Spleen (tissue), 7 donors: ENCODE results near the gene NOL9.

Experiments
- POLR2A ChIP-seq, 3 donors: fragments of 450-650 bp; IDR thresholded peaks; one replicate each; pipeline ENCODE4 v1.5.1; 2017; ENCODE audit warnings: antibody characterized with exemption in 3 of 3, mild to moderate bottlenecking in 1 of 3
- POLR2AphosphoS5 ChIP-seq, 3 donors: sonication (generic); formaldehyde crosslinking; IDR thresholded peaks; one replicate each; pipeline ENCODE4 v1.5.1; 2017; ENCODE audit warnings: antibody characterized with exemption in 3 of 3
- TF ChIP-seq, protein P1 (sequence below), 11 experiments: fragments of 200-600 bp in 7 of 11; fragments of 450-650 bp in 4 of 11; sonication (generic) in 4 of 11; IDR thresholded peaks in 8 of 11; conservative IDR thresholded peaks in 3 of 11; 1 replicate in 7 of 11; 2 replicates in 4 of 11; pipeline versions ENCODE4 v1.4.0 to v1.8.0; 2016 to 2021; ENCODE audit warnings: antibody characterized with exemption in 11 of 11, inconsistent platforms in 4 of 11, mild to moderate bottlenecking in 1 of 11
- donor health status: DM: no; HTN: no; CAD: no; lungs with moderate emphysema.
- donor health status: DM: no; HTN: no; CAD: no.
- donor health status: DM: no; HTN: no; CAD: no.

DNA sequence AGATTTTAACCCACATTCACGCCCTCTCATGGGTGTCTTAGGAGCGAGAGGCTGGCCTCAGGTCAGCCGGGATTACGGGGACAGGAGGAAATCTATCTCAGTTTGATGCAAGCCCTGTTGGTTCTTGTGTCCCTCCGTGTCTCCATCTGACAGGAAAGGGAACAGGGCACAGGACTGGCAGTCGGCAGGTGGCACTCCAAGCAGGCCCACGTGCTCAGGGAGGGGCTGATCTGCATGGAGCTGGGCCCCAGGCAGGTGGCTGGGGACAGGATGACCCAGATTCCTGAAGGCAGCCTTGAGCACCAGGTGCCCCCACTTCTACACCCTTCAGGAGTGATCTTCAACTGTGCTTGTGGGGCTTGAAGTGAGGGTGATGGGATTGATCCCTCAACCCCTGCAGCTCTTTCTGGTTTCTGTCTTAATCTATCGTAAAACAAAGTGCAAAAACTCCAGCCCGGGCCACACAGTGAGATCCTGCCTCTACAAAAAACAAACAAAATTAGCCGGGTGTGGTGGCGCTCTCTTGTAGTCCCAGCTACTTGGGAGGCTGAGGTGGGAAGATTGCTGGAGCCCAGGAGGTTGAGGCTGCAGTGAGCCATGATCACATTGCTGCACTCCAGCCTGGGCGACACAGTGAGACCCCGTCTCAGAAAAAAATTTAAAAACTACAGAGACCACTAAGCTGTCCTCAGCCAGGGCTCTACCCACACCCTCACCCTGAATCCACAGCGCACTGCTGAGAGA is 71.1 kb downstream of the NOL9 start:
- TF ChIP-seq POLR2A (IDR thresholded peaks at IDR 0.05) (no peak), POLR2AphosphoS5 (IDR thresholded peaks at IDR 0.05) (no peak)
- TF ChIP-seq, protein P1, sequence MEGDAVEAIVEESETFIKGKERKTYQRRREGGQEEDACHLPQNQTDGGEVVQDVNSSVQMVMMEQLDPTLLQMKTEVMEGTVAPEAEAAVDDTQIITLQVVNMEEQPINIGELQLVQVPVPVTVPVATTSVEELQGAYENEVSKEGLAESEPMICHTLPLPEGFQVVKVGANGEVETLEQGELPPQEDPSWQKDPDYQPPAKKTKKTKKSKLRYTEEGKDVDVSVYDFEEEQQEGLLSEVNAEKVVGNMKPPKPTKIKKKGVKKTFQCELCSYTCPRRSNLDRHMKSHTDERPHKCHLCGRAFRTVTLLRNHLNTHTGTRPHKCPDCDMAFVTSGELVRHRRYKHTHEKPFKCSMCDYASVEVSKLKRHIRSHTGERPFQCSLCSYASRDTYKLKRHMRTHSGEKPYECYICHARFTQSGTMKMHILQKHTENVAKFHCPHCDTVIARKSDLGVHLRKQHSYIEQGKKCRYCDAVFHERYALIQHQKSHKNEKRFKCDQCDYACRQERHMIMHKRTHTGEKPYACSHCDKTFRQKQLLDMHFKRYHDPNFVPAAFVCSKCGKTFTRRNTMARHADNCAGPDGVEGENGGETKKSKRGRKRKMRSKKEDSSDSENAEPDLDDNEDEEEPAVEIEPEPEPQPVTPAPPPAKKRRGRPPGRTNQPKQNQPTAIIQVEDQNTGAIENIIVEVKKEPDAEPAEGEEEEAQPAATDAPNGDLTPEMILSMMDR (IDR thresholded peaks at IDR 0.05 in 8 of 11, conservative IDR thresholded peaks at IDR 0.05 in 3 of 11) = no peak
